ENCODE data around the gene VPS51.

- TF ChIP-seq ZNF274 (IDR thresholded peaks at IDR 0.05; ENCODE audit: borderline replicate concordance, low read depth, low read length) (no peak), SMAD3 (CRISPR knock-in tag; conservative IDR thresholded peaks at IDR 0.05) (no peak), ZNF121 (CRISPR knock-in tag; conservative IDR thresholded peaks at IDR 0.05) (no peak)
Measured at GRCh38 chr11:65078786-65079342, 17.1 kb upstream of the VPS51 start.

Measured in K562 (cell line).